Uterus (tissue), 4 donors: ENCODE measurements around the gene CNTNAP4. TPM values are rescaled to one million over a fixed set of nuclear protein-coding genes. Genes with fewer than 3 reads are reported as not detected.

ENCODE experiments used
- DNase-seq, 2 donors: peaks; one replicate each; pipeline ENCODE4 v3.0.0-alpha.2; 2019 to 2020
- H3K27ac ChIP-seq, 2 donors: fragments of 200-600 bp; sonication (generic); 1 replicate in 1 of 2; 2 replicates in 1 of 2; pipeline ENCODE4 v1.5.1; 2016 to 2018
- H3K27me3 ChIP-seq, 2 donors: fragments of 200-600 bp; sonication (generic); one replicate each; pipeline ENCODE4 v1.5.1; 2018 to 2019; ENCODE audit warnings: control low read depth in 1 of 2
- H3K36me3 ChIP-seq, 2 donors: fragments of 200-600 bp; sonication (generic); one replicate each; pipeline ENCODE4 v1.5.1; 2019; ENCODE audit warnings: control low read depth in 1 of 2
- H3K4me1 ChIP-seq, 2 donors: fragments of 200-600 bp; sonication (generic); one replicate each; pipeline ENCODE4 v1.5.1; 2018 to 2019; ENCODE audit warnings: control low read depth in 1 of 2
- H3K4me3 ChIP-seq, 2 donors: fragments of 200-600 bp; sonication (generic); 1 replicate in 1 of 2; 2 replicates in 1 of 2; pipeline ENCODE4 v1.5.1; 2018 to 2019; ENCODE audit warnings: mild to moderate bottlenecking in 1 of 2
- H3K9me3 ChIP-seq, 2 donors: fragments of 200-600 bp; sonication (generic); one replicate each; pipeline ENCODE4 v1.5.1; 2019; ENCODE audit warnings: control low read depth in 1 of 2
- CTCF ChIP-seq, 4 experiments: fragments of 200-600 bp in 2 of 4; fragments of 450-650 bp in 2 of 4; sonication (generic) in 2 of 4; IDR thresholded peaks; one replicate each; pipeline ENCODE4 v1.5.1; 2016 to 2019; ENCODE audit warnings: antibody characterized with exemption in 4 of 4, mild to moderate bottlenecking in 2 of 4, moderate library complexity in 1 of 4
- POLR2A ChIP-seq, 2 donors: fragments of 450-650 bp; IDR thresholded peaks; one replicate each; pipeline ENCODE4 v1.6.1; 2016; ENCODE audit warnings: antibody characterized with exemption in 2 of 2, mild to moderate bottlenecking in 1 of 2, moderate library complexity in 1 of 2
- intact Hi-C: fragments of 100-400 bp; cut with DNase I; formaldehyde crosslinking; loops from one replicate; pipeline ENCODE4 v1.15.1; 2023; ENCODE audit warnings: low total_unique reads
- total RNA-seq, 4 donors: library from RNA; depleted of rRNA in 3 of 4; stranded (reverse); fragments of >200 nt in 3 of 4; gene quantifications; one replicate each; pipeline versions ENCODE4 v1.1.0 to v1.2.4, GENCODE V29; 2014 to 2023
- donor health status: DM: yes; HTN: yes; CAD: no.

CNTNAP4 gene
- total RNA-seq, 4 donors from 2014 or later = 20.3 TPM; not detected in 3

GRCh38 chr16:76409706-76410105 is 132.5 kb downstream of the CNTNAP4 start:
- H3K27me3 ChIP-seq = no peaks in the 10 kb centered on the region
- no peak for TF ChIP-seq CTCF (IDR thresholded peaks at IDR 0.05)
- no peak for TF ChIP-seq POLR2A (IDR thresholded peaks at IDR 0.05)
- intact Hi-C loops = no loop called here

GRCh38 chr16:76421571-76421970 is 144.4 kb downstream of the CNTNAP4 start:
- Histone ChIP-seq H3K27me3 (no peaks in the 10 kb centered on the region), H3K9me3 (no peaks in the 10 kb centered on the region), H3K27ac (no peak overlapping the region), H3K36me3 (no peaks in the 10 kb centered on the region), H3K4me1 (no peaks in the 10 kb centered on the region), H3K4me3 (no peak overlapping the region)
- no peak for DNase-seq
- intact Hi-C loops = no loop called here
- TF ChIP-seq POLR2A (IDR thresholded peaks at IDR 0.05) (no peak), CTCF (IDR thresholded peaks at IDR 0.05) (no peak)

More at GRCh38 chr16:76409706-76410105, 132.5 kb downstream of the CNTNAP4 start:
- Histone ChIP-seq H3K4me1 (no peaks in the 10 kb centered on the region), H3K4me3 (no peak overlapping the region), H3K27ac (no peak overlapping the region), H3K9me3 (no peaks in the 10 kb centered on the region), H3K36me3 (no peaks in the 10 kb centered on the region)
- no peak for DNase-seq

GRCh38 chr16:76428858-76429257 is 151.7 kb downstream of the CNTNAP4 start:
- H3K4me1 ChIP-seq = no peaks in the 10 kb centered on the region
- intact Hi-C loops = no loop called here

GRCh38 chr16:76441391-76441790 is 164.2 kb downstream of the CNTNAP4 start:
- intact Hi-C loops = no loop called here
- TF ChIP-seq POLR2A (IDR thresholded peaks at IDR 0.05) = no peak
- no peak for TF ChIP-seq CTCF (IDR thresholded peaks at IDR 0.05)

More at GRCh38 chr16:76428858-76429257, 151.7 kb downstream of the CNTNAP4 start:
- no peak overlapping the region for H3K4me3 ChIP-seq
- no peaks in the 10 kb centered on the region for H3K36me3 ChIP-seq
- H3K27me3 ChIP-seq = no peaks in the 10 kb centered on the region
- no peak overlapping the region for H3K27ac ChIP-seq
- no peak for DNase-seq
- H3K9me3 ChIP-seq = no peaks in the 10 kb centered on the region
- TF ChIP-seq POLR2A (IDR thresholded peaks at IDR 0.05) (no peak), CTCF (IDR thresholded peaks at IDR 0.05) (no peak)

GRCh38 chr16:76441876-76442275 is 164.7 kb downstream of the CNTNAP4 start:
- no peak for DNase-seq
- Histone ChIP-seq H3K27ac (no peak overlapping the region), H3K4me3 (no peak overlapping the region), H3K4me1 (no peaks in the 10 kb centered on the region), H3K9me3 (no peaks in the 10 kb centered on the region), H3K27me3 (no peaks in the 10 kb centered on the region), H3K36me3 (no peaks in the 10 kb centered on the region)
- intact Hi-C loops = no loop called here
- TF ChIP-seq CTCF (IDR thresholded peaks at IDR 0.05) (no peak), POLR2A (IDR thresholded peaks at IDR 0.05) (no peak)

More at GRCh38 chr16:76441391-76441790, 164.2 kb downstream of the CNTNAP4 start:
- no peak for DNase-seq
- Histone ChIP-seq H3K27me3 (no peaks in the 10 kb centered on the region), H3K27ac (no peak overlapping the region), H3K4me1 (no peaks in the 10 kb centered on the region), H3K36me3 (no peaks in the 10 kb centered on the region), H3K9me3 (no peaks in the 10 kb centered on the region), H3K4me3 (no peak overlapping the region)
